ENCODE results near the gene BCAS2.

BCAS2 gene

GRCh38 chr1:114521396-114522263, 59.8 kb downstream of the BCAS2 start:
- Histone ChIP-seq H3K4me3 (replicated peaks; ENCODE audit: insufficient read depth, low read length) (no peak overlapping the region), H3K27ac (replicated peaks) (no peak overlapping the region), H3K27me3 (ENCODE audit: insufficient read depth, poor library complexity, severe bottlenecking) (no peaks in the 10 kb centered on the region)
- no peak for TF ChIP-seq CTCF (IDR thresholded peaks at IDR 0.05; ENCODE audit: insufficient read depth, low read length)
- TF ChIP-seq SPI1 (IDR thresholded peaks at IDR 0.05; ENCODE audit: borderline replicate concordance, low read depth) = no peak
- no peak for TF ChIP-seq GABPA (IDR thresholded peaks at IDR 0.05; ENCODE audit: low read depth)
- no peak for TF ChIP-seq REST (IDR thresholded peaks at IDR 0.05; ENCODE audit: insufficient replicate concordance, low read depth)
- TF ChIP-seq POLR2AphosphoS5 (IDR thresholded peaks at IDR 0.05; ENCODE audit: low read depth) = no peak
- DNase-seq (ENCODE audit: low read depth in 1 of 2, low spot score in 1 of 2) = no peak
